Measurements from ENCODE around the gene NTN1.

The NTN1 gene

DNA sequence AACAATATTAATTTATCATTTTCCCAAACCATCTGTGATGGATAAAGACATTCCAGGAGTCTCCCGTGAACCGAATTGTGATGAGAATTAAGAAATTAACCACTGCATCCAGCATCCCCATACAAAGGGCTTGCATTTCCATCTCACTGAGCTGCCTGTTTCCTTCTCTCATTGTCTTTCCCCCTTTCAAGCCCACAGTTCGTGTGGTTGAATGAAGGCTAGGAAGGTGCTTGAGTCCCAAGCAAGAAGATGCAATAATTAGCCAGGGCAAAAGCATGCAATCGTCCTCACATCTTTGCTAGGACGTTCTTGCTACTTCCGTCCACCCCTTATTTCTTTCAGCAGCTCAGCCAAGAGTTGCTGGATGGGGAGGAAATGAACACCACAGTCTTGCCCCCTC lies 146.1 kb downstream of the NTN1 start:
- Histone ChIP-seq H3K4me1 (no peaks in the 10 kb centered on the region), H3K9me3 (no peaks in the 10 kb centered on the region), H3K36me3 (replicated peaks) (no peaks in the 10 kb centered on the region), H3K4me3 (no peak overlapping the region), H3K27me3 (ENCODE audit: low read depth) (no peaks in the 10 kb centered on the region)
- DNase-seq (ENCODE audit: low spot score in 2 of 2): no peak
- in situ Hi-C loops (cut with MboI; ENCODE audit: low sequenced_read_pairs): no loop called here

DNA sequence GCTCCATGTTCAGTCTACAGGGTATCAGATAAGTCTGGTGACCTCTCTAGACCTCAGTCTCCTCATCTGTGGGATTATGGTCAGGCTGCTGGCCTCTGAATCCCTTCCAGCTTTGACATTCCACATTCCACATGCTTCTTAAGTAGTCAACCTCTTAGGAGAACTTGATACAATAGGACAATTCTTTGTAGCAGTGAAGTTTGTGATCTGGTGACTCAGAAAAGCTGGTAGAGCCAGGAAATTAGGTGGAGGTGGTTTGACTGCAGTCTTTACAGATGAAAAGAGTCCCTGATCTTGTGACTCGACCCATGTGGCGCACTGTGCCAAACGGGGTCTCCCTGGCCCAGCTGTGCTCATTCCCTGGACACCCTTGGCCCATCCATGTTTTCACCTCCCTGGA lies 147.8 kb downstream of the NTN1 start:
- H3K36me3 ChIP-seq (replicated peaks): no peaks in the 10 kb centered on the region
- no peak for DNase-seq (ENCODE audit: low spot score in 2 of 2)
- in situ Hi-C loops (cut with MboI; ENCODE audit: low sequenced_read_pairs): no loop called here
- no peaks in the 10 kb centered on the region for H3K4me1 ChIP-seq
- no peak overlapping the region for H3K4me3 ChIP-seq
- H3K9me3 ChIP-seq: no peaks in the 10 kb centered on the region
- no peaks in the 10 kb centered on the region for H3K27me3 ChIP-seq (ENCODE audit: low read depth)

DNA sequence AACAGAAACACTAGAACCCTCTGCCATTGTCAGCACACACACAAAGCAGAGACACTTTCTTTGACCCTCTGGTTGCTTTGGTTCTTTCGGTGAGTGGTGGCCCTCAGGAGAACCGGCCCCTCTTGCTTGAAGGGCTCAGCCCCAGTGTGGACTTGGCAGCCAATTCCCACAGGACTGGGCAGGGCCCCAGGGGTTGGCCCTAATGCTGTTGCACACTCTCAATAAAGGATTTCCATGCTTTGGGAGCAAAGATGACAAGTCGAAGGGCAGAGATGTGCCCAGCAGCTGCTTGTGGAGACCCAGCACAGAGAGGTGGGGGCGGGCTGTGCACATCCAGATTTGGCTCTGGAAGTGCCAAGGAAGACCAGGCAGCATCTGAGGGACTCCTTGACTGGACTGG lies 149.0 kb downstream of the NTN1 start:
- H3K36me3 ChIP-seq (replicated peaks): no peaks in the 10 kb centered on the region
- in situ Hi-C loops (cut with MboI; ENCODE audit: low sequenced_read_pairs): no loop called here
- H3K27me3 ChIP-seq (ENCODE audit: low read depth): no peaks in the 10 kb centered on the region
- H3K9me3 ChIP-seq: no peaks in the 10 kb centered on the region
- H3K4me3 ChIP-seq: no peak overlapping the region
- no peaks in the 10 kb centered on the region for H3K4me1 ChIP-seq
- DNase-seq (ENCODE audit: low spot score in 2 of 2): no peak

DNA sequence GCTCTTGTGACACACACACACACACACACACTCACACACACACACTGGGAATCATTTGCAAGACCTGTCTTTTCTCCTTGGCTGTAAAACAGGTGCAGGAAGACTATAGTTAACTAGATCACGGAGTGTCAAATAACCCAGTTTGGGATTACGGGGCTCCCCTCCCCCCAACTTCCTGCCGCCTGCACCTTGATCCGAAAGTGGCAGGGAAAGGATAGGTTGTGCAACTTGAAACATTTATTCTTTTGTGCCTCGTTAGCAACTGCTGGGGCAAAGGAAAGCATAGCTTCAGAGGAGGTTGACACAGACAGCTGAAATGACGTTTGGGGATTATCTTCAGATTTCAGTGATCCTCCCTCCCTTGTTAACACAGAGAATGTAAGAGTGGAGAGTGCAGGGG lies 149.5 kb downstream of the NTN1 start:
- Histone ChIP-seq H3K36me3 (replicated peaks) (no peaks in the 10 kb centered on the region), H3K27me3 (ENCODE audit: low read depth) (no peaks in the 10 kb centered on the region), H3K4me3 (no peak overlapping the region), H3K4me1 (no peaks in the 10 kb centered on the region), H3K9me3 (no peaks in the 10 kb centered on the region)
- no peak for DNase-seq (ENCODE audit: low spot score in 2 of 2)
- in situ Hi-C loops (cut with MboI; ENCODE audit: low sequenced_read_pairs): no loop called here

DNA sequence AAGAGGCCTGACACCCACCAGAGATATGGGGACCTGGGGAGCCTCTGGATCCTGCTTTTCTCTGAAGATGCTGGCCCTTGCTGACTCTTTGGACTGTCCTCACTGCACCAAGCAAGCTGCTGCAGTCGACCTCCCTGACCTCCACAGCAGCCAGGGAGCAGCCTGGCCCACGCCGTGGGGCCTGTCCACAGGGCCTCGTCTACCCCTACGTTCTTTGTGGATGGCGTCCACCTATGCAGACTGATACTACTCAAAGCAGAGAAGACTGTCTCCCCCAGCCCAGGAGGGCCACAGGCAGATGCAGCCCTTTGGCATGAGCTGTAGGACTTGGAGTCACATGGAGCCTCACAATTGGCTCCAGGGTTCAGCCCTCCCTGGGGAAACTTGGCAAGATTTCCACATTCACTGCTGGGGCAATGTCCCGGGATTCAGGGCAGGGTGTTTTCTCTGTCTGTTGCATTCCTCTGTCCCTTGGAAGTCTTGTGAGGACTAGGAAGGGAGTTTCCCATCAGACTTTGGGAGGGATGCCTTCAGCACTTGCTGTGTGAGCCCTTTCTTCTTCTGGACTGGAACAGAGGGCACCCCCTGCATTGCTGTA lies 152.2 kb downstream of the NTN1 start:
- in situ Hi-C loops (cut with MboI; ENCODE audit: low sequenced_read_pairs): no loop called here
- H3K36me3 ChIP-seq (replicated peaks): no peaks in the 10 kb centered on the region
- H3K4me3 ChIP-seq: no peak overlapping the region
- H3K27me3 ChIP-seq (ENCODE audit: low read depth): no peaks in the 10 kb centered on the region
- no peaks in the 10 kb centered on the region for H3K9me3 ChIP-seq
- DNase-seq (ENCODE audit: low spot score in 2 of 2): no peak
- H3K4me1 ChIP-seq: no peaks in the 10 kb centered on the region

DNA sequence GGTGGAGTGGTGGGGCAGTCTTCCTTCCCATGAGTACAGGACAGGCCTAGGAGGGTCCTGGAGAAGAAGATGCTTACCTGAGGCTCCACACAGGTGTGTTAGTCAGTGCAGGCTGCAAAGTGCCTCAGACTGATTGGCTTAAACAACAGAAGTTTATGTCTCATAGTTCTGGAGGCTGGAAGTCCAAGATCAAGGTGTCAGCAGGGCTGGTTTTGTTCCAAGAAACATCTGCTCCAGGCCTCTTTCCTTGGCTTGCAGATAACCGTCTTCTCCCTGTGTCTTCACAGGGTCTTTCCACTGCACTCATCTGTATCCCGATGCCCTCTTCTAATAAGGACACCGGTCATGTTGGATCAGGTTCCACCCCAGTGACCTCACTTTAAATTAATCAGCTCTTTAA lies 153.0 kb downstream of the NTN1 start:
- H3K36me3 ChIP-seq (replicated peaks): no peaks in the 10 kb centered on the region
- DNase-seq (ENCODE audit: low spot score in 2 of 2): no peak
- H3K4me3 ChIP-seq: no peak overlapping the region
- in situ Hi-C loops (cut with MboI; ENCODE audit: low sequenced_read_pairs): no loop called here
- H3K9me3 ChIP-seq: no peaks in the 10 kb centered on the region
- no peaks in the 10 kb centered on the region for H3K4me1 ChIP-seq
- H3K27me3 ChIP-seq (ENCODE audit: low read depth): no peaks in the 10 kb centered on the region

DNA sequence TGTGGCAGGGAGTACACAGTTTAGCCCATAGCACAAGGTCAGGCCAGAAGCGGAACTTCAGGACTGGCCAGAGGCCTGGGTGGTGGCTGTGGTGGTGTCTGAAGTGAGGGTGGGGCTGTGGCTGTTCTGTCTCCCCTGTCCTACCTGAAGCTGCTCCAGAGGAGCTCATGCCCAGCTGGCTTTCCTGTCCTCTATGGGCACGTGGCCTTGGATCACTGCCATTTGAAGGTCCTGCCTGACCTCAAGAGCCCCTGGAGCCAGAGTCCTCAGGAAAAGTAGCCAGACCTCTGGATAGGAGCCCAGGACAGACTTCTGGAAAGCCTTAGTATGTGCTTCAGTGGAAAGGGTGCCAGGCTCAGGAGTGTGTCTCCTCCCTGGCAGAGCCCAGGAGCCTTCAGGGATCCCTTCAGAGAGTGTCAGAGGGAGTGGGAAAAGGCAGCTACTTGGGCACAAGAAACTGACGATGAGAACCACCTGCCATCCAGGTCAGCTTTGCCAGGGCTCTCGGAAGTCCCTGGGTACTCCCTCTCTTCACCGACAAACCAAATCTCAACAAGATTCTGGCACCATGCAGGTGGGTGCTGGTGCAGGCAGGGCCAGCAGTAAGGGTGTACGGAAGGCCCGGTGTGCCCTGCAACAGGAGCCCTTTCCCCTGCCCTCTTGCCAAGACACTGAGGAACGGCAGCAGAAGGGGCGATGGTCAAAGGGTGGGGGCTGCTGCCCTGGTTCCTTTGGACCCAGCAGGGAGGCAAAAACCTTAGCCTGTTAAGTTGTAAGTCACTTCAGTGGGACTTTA lies 153.7 kb downstream of the NTN1 start:
- in situ Hi-C loops (cut with MboI; ENCODE audit: low sequenced_read_pairs): no loop called here
- no peaks in the 10 kb centered on the region for H3K9me3 ChIP-seq
- no peak for DNase-seq (ENCODE audit: low spot score in 2 of 2)
- no peaks in the 10 kb centered on the region for H3K27me3 ChIP-seq (ENCODE audit: low read depth)
- no peak overlapping the region for H3K4me3 ChIP-seq
- no peaks in the 10 kb centered on the region for H3K4me1 ChIP-seq
- H3K36me3 ChIP-seq (replicated peaks): no peaks in the 10 kb centered on the region

DNA sequence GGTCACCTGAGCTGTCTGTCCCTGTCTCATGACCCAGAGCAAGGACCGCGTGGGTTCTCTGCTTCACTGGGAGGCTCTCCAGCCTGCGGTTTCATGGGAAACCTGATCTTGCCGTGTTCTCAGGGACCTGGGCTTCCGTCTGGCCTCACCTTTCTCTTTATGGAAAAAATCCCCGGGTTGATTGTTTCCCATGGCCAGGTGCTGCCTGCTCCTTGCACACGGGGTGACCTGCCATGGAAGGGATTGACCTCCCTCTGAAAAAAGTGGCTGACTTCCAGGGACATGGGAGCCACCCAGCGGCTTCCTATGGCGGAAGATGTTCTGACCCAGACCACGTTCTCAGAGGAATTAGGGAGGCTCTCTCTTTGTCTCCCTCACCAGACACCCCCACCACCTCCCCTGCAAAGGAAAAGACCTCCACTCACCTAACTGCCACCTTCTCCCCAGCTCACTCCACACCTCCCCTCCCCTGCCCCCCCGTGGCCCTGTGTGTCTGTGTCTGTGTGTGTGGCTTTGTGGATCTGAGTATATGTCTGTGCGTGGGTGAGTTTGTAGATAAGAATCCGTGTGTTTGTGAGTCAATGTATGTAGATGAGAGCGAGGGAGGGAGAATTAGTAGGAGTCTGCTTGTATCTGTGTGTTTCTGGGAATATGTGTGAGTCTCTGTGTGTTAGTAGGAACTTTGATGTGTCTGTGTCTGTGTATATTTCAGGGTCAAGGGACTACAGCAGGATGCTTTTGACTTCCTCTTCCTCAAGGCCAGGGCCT lies 154.6 kb downstream of the NTN1 start:
- DNase-seq (ENCODE audit: low spot score in 2 of 2): no peak
- no peaks in the 10 kb centered on the region for H3K9me3 ChIP-seq
- no peak overlapping the region for H3K4me3 ChIP-seq
- H3K27me3 ChIP-seq (ENCODE audit: low read depth): no peaks in the 10 kb centered on the region
- in situ Hi-C loops (cut with MboI; ENCODE audit: low sequenced_read_pairs): no loop called here
- H3K36me3 ChIP-seq (replicated peaks): no peaks in the 10 kb centered on the region
- H3K4me1 ChIP-seq: no peaks in the 10 kb centered on the region

DNA sequence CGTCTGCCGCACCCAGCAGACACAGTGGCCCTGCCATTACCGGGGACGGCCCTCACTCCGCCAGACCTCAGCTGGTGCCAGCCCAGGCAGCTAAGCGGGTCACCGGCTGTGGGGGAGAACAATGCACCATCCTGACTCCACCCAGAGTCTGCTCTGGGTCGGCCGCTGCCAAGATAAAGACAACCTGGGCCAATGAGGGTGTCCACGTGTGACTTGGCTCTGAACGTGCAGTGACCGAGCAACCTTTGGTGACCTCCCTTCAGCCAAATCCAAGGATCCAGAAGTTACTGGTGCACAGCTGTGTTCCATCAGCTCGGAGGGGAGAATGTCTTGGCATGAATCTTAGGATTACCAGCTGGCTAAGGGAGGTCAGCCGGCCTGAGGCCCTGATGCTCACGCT lies 155.9 kb downstream of the NTN1 start:
- no peaks in the 10 kb centered on the region for H3K27me3 ChIP-seq (ENCODE audit: low read depth)
- no peak for DNase-seq (ENCODE audit: low spot score in 2 of 2)
- H3K4me3 ChIP-seq: no peak overlapping the region
- H3K36me3 ChIP-seq (replicated peaks): no peaks in the 10 kb centered on the region
- H3K9me3 ChIP-seq: no peaks in the 10 kb centered on the region
- in situ Hi-C loops (cut with MboI; ENCODE audit: low sequenced_read_pairs): no loop called here
- no peaks in the 10 kb centered on the region for H3K4me1 ChIP-seq

DNA sequence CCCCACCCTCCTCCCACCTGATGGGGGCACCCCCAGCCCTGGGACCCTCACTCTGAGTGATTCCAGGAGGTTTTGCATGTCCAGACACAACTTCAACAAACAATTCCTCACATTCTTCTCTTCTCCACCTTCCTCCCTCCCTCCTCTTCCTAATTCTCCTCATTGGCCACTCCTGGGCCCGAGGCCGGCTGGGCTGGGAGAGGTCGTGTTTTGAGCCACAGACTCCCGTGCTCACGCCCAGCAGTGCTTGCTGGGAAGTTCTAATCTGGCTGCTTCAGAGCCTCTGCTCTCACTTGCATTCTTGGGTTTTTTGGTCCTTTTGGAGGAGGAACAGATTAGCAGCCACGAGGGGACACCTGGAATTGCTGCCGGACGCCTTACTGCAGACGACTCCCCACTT lies 157.0 kb downstream of the NTN1 start:
- H3K4me1 ChIP-seq: no peaks in the 10 kb centered on the region
- no peak overlapping the region for H3K4me3 ChIP-seq
- no peaks in the 10 kb centered on the region for H3K36me3 ChIP-seq (replicated peaks)
- no peaks in the 10 kb centered on the region for H3K9me3 ChIP-seq
- in situ Hi-C loops (cut with MboI; ENCODE audit: low sequenced_read_pairs): no loop called here
- no peak for DNase-seq (ENCODE audit: low spot score in 2 of 2)
- H3K27me3 ChIP-seq (ENCODE audit: low read depth): no peaks in the 10 kb centered on the region

DNA sequence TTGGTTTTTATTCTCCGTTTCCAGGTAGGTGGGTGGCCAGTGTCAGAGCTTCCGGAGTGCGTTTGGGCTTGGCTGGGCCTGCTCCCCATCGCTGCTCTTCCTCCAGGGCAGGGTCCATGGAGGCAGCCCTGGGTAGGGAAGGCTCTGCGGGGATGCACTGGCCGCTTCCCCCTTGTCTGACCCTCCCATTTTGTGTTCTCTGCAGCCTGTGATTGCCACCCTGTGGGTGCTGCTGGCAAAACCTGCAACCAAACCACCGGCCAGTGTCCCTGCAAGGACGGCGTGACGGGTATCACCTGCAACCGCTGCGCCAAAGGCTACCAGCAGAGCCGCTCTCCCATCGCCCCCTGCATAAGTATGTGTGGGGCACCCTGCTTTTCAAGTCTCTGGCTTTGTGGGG lies 158.3 kb downstream of the NTN1 start:
- Histone ChIP-seq H3K36me3 (replicated peaks) (no peaks in the 10 kb centered on the region), H3K9me3 (no peaks in the 10 kb centered on the region), H3K4me1 (no peaks in the 10 kb centered on the region), H3K27me3 (ENCODE audit: low read depth) (no peaks in the 10 kb centered on the region), H3K4me3 (no peak overlapping the region)
- DNase-seq (ENCODE audit: low spot score in 2 of 2): no peak
- in situ Hi-C loops (cut with MboI; ENCODE audit: low sequenced_read_pairs): no loop called here

DNA sequence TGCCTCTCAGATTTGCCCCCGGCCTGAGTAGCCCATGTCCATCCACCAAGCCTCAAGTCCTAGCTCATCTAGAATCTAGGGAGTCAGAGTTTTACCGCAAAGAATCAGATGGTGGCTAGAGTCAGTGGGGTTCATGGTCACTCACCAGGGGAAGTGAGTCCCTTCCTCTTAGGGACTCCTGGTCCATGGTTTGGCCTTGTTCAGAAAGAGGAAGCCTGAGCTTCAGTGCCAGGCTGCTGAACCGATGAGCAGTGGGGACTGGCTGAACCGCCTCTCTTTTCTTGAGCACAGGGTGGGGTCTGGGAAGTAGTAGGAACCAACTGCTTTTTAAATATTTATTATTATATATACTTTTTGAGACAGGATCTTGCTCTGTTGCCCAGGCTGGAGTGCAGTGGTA lies 160.3 kb downstream of the NTN1 start:
- in situ Hi-C loops (cut with MboI; ENCODE audit: low sequenced_read_pairs): no loop called here
- Histone ChIP-seq H3K36me3 (replicated peaks) (no peaks in the 10 kb centered on the region), H3K4me1 (no peaks in the 10 kb centered on the region), H3K4me3 (no peak overlapping the region), H3K9me3 (no peaks in the 10 kb centered on the region), H3K27me3 (ENCODE audit: low read depth) (no peaks in the 10 kb centered on the region)
- DNase-seq (ENCODE audit: low spot score in 2 of 2): no peak

DNA sequence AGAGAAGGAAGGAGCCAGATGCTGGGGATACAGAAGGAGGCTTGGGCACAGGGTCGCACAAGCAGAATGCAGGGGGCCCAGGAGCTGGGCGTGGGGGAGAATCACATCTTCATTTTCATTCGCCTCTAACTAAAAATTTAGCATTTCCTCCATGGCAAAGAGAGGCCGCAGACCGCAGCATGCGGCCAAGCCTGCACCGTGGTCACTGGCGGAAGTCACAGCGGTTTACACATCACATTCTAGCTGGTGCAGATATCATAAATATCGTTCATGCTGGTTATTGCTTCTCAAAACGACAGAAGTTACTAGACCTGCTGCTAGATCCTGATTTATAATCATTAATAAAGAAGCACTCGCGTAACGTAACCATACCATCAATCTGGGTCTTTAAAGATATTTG lies 162.0 kb downstream of the NTN1 start:
- in situ Hi-C loops (cut with MboI; ENCODE audit: low sequenced_read_pairs): no loop called here
- no peak for DNase-seq (ENCODE audit: low spot score in 2 of 2)
- no peak overlapping the region for H3K4me3 ChIP-seq
- H3K36me3 ChIP-seq (replicated peaks): no peaks in the 10 kb centered on the region
- no peaks in the 10 kb centered on the region for H3K27me3 ChIP-seq (ENCODE audit: low read depth)
- no peaks in the 10 kb centered on the region for H3K9me3 ChIP-seq
- no peaks in the 10 kb centered on the region for H3K4me1 ChIP-seq

DNA sequence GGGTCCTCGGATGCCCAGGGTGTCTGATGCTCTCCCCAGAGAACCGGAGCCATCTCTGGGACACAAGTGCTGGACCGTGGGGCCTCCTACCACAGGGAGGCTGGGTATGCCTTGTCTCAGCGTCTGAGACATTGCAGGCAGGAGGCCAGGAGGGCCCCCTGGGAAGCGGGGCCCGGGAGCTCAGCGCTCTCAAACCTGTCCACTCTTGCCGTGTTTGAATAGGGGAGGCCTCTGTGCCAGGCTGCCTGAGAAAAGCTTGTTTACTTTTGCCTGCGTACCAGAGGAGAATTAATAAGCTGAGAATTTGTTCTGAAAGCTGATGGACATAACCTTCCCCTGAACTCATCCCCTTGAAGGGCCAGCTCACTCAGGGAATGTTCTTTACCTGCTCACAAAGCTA lies 163.8 kb downstream of the NTN1 start:
- DNase-seq (ENCODE audit: low spot score in 2 of 2): no peak

More for the DNA sequence above, 163.8 kb downstream of the NTN1 start:
- no peaks in the 10 kb centered on the region for H3K9me3 ChIP-seq
- no peaks in the 10 kb centered on the region for H3K36me3 ChIP-seq (replicated peaks)
- no peak overlapping the region for H3K4me3 ChIP-seq
- H3K4me1 ChIP-seq: peaks cover 3% of the 10 kb centered on the region; the same call in 1 of the 2 replicates
- no peaks in the 10 kb centered on the region for H3K27me3 ChIP-seq (ENCODE audit: low read depth)
- in situ Hi-C loops (cut with MboI; ENCODE audit: low sequenced_read_pairs): no loop called here

All from HAP-1 (cell line).